ENCODE data around the gene ABHD8. TPM values are rescaled to one million over a fixed set of nuclear protein-coding genes. Genes with fewer than 3 reads are reported as not detected.

ABHD8 gene
- total and polyA plus RNA-seq, 2 of the 4 experiments (the other 2 are of a cell fraction): 3.9 to 10.2 TPM

DNA sequence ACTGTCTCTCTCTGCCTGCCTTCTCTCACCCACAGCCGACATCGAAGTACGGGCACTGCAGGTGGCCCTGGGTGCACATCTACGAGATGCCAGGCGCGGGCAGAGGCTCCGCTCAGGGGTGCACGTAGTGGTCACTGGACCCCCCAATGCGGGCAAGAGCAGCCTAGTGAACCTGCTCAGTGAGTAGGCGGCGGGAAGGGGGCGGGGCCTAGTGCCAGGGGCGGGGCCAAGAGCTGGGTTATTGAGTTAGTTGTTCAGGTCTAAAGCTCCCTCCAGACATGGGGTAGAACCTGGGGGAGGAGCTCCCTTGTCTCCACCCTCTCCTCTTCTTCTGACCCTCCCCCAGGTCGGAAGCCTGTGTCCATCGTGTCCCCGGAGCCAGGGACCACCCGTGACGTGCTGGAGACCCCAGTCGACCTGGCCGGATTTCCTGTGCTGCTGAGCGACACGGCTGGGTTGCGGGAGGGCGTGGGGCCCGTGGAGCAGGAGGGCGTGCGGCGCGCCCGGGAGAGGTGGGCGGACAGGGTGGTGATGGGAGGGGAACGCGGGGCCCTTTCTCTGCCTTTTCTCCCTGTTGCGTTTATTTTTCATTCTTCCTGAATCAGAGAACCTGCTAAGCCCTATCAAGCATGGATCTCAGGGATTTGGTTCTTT, 36.0 kb upstream of the ABHD8 start:
- no peak overlapping the region for H4K8ac ChIP-seq (ENCODE audit: low read depth in 2 of 2, low read length in 2 of 2)
- no peak overlapping the region for H3K4me2 ChIP-seq (ENCODE audit: low read depth, low read length)
- H2BK15ac ChIP-seq (ENCODE audit: low read depth, low read length): no peak overlapping the region
- in situ Hi-C loops (cut with MboI; ENCODE audit: low sequenced_read_pairs) (no loop called here), dilution Hi-C loops (cut with HindIII; ENCODE audit: low sequenced_read_pairs, unreplicated experiment) (no loop called here), intact Hi-C loops (cut with micrococcal nuclease) (no loop called here)
- H2BK5ac ChIP-seq (ENCODE audit: low read depth, low read length, poor library complexity, severe bottlenecking): no peak overlapping the region
- H2AK5ac ChIP-seq (ENCODE audit: low read depth, low read length): no peak overlapping the region
- no peak overlapping the region for H3K4me3 ChIP-seq (ENCODE audit: insufficient read depth, low read depth, low read length)
- H3K56ac ChIP-seq (ENCODE audit: extremely low read depth, insufficient read depth, low read length): no peak overlapping the region
- peaks cover 5% of the 10 kb centered on the region for H3K9me1 ChIP-seq (ENCODE audit: insufficient read depth, low read length)
- H3K9ac ChIP-seq (ENCODE audit: low read depth, low read length): no peak overlapping the region
- DNase-seq (no peak), ATAC-seq (ENCODE audit: low read depth) (no peak)
- H3K14ac ChIP-seq (replicated peaks; ENCODE audit: low read depth, low read length): no peak overlapping the region
- H4K20me1 ChIP-seq (ENCODE audit: insufficient read depth, low read length): no peaks in the 10 kb centered on the region
- no peak overlapping the region for H2BK20ac ChIP-seq (ENCODE audit: low read depth, low read length)
- no peak overlapping the region for H3K4ac ChIP-seq (ENCODE audit: low read depth, low read length)
- H3K9me3 ChIP-seq (ENCODE audit: control insufficient read depth, insufficient read depth, low read length): no peaks in the 10 kb centered on the region
- H3K23ac ChIP-seq (ENCODE audit: low read depth, low read length): no peak overlapping the region
- H4K91ac ChIP-seq (ENCODE audit: insufficient read depth, low read depth, low read length): no peak overlapping the region
- ChIA-PET POLR2A (ENCODE audit: unreplicated experiment) (no interaction called here), CTCF (no interaction called here)
- no peak overlapping the region for H3K18ac ChIP-seq (ENCODE audit: low read depth, low read length)
- peaks cover 5% of the 10 kb centered on the region; the same call in 1 of the 2 replicates for H3K36me3 ChIP-seq (ENCODE audit: control insufficient read depth, insufficient read depth, low read length)
- WGBS, 2 experiments (ENCODE audit: extremely low coverage in 2 of 2, insufficient read length in 1 of 2): no CpG with 5 or more reads among the region's 34 CpGs
- no TSS peak for BruUV-seq (replicated peaks)
- H3K4me1 ChIP-seq (ENCODE audit: control insufficient read depth, insufficient read depth, low read length): peaks cover 4% of the 10 kb centered on the region
- peaks cover 7 to 26% of the 10 kb centered on the region in 2 experiments; a peak in 3 of 4 replicates for H3K79me1 ChIP-seq (ENCODE audit: low read depth in 1 of 2, low read length in 2 of 2)
- no peak overlapping the region for H2AFZ ChIP-seq (replicated peaks; ENCODE audit: low read length, poor library complexity)
- H3K27ac ChIP-seq (ENCODE audit: insufficient read depth, low read length): no peak overlapping the region
- H2BK120ac ChIP-seq (ENCODE audit: low read depth, low read length): no peak overlapping the region
- TF ChIP-seq RFX5 (IDR thresholded peaks at IDR 0.05; ENCODE audit: low read depth, low read length) (no peak), CHD1 (IDR thresholded peaks at IDR 0.05; ENCODE audit: low read depth, low read length) (no peak), NFE2L2 (IDR thresholded peaks at IDR 0.05; ENCODE audit: low read depth, low read length) (no peak), SMC3 (IDR thresholded peaks at IDR 0.05; ENCODE audit: low read depth, low read length) (no peak), RAD21 (IDR thresholded peaks at IDR 0.05; ENCODE audit: low read length) (no peak), RCOR1 (IDR thresholded peaks at IDR 0.05; ENCODE audit: insufficient replicate concordance, low read length) (no peak), MAZ (IDR thresholded peaks at IDR 0.05; ENCODE audit: borderline replicate concordance, low read depth, low read length) (no peak), MXI1 (IDR thresholded peaks at IDR 0.05; ENCODE audit: borderline replicate concordance, low read depth, low read length) (no peak), POLR2A (IDR thresholded peaks at IDR 0.05; ENCODE audit: low read depth, low read length) (no peak), MAFK (IDR thresholded peaks at IDR 0.05; ENCODE audit: low read depth, low read length) (no peak), BHLHE40 (IDR thresholded peaks at IDR 0.05; ENCODE audit: low read depth, low read length) (no peak), CEBPB (IDR thresholded peaks at IDR 0.05; ENCODE audit: low read depth, low read length) (no peak), FOS (IDR thresholded peaks at IDR 0.05; ENCODE audit: low read depth, low read length) (no peak)
- TF ChIP-seq, protein P1, sequence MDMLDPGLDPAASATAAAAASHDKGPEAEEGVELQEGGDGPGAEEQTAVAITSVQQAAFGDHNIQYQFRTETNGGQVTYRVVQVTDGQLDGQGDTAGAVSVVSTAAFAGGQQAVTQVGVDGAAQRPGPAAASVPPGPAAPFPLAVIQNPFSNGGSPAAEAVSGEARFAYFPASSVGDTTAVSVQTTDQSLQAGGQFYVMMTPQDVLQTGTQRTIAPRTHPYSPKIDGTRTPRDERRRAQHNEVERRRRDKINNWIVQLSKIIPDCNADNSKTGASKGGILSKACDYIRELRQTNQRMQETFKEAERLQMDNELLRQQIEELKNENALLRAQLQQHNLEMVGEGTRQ (IDR thresholded peaks at IDR 0.05; ENCODE audit: low read depth, low read length): no peak
- TF ChIP-seq, protein P2, sequence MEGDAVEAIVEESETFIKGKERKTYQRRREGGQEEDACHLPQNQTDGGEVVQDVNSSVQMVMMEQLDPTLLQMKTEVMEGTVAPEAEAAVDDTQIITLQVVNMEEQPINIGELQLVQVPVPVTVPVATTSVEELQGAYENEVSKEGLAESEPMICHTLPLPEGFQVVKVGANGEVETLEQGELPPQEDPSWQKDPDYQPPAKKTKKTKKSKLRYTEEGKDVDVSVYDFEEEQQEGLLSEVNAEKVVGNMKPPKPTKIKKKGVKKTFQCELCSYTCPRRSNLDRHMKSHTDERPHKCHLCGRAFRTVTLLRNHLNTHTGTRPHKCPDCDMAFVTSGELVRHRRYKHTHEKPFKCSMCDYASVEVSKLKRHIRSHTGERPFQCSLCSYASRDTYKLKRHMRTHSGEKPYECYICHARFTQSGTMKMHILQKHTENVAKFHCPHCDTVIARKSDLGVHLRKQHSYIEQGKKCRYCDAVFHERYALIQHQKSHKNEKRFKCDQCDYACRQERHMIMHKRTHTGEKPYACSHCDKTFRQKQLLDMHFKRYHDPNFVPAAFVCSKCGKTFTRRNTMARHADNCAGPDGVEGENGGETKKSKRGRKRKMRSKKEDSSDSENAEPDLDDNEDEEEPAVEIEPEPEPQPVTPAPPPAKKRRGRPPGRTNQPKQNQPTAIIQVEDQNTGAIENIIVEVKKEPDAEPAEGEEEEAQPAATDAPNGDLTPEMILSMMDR (conservative IDR thresholded peaks at IDR 0.05; ENCODE audit: low read depth, low read length): no peak
- TF ChIP-seq, protein P3, sequence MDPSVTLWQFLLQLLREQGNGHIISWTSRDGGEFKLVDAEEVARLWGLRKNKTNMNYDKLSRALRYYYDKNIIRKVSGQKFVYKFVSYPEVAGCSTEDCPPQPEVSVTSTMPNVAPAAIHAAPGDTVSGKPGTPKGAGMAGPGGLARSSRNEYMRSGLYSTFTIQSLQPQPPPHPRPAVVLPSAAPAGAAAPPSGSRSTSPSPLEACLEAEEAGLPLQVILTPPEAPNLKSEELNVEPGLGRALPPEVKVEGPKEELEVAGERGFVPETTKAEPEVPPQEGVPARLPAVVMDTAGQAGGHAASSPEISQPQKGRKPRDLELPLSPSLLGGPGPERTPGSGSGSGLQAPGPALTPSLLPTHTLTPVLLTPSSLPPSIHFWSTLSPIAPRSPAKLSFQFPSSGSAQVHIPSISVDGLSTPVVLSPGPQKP (IDR thresholded peaks at IDR 0.05; ENCODE audit: borderline replicate concordance, low read depth, low read length): no peak
- H3K27me3 ChIP-seq (ENCODE audit: control insufficient read depth, insufficient read depth, low read length): no peaks in the 10 kb centered on the region
- no peak overlapping the region for H2AK9ac ChIP-seq (replicated peaks; ENCODE audit: low read depth, low read length, poor library complexity)
- H4K5ac ChIP-seq (ENCODE audit: low read depth, low read length): no peak overlapping the region

Measured in IMR-90 (cell line).